Endometrium (tissue), 2 donors: ENCODE results near the gene MAP3K20.
"Not testable (repeated sequence)": the region's sequence is repeated elsewhere in the genome, so short reads cannot be mapped to it uniquely, and the experiment has no call there.

Experiments used
- FAIRE-seq: peaks from 2 replicates; lab custom pipeline; 2012; peaks lifted over from hg19 to GRCh38; lab: Jason Lieb, UNC
- donor health status: control.
- donor health status: control.

The MAP3K20 gene

GRCh38 chr2:173087793-173088496 is 12.3 kb downstream of the MAP3K20 start:
- FAIRE-seq = peak; percentile 21

- peak; percentile 69 for FAIRE-seq
Measured at GRCh38 chr2:173090276-173090877, 14.7 kb downstream of the MAP3K20 start.

GRCh38 chr2:173090973-173091660 is 15.5 kb downstream of the MAP3K20 start:
- FAIRE-seq = no peak

- FAIRE-seq = no peak
Measured at GRCh38 chr2:173091910-173092309, 16.3 kb downstream of the MAP3K20 start.

GRCh38 chr2:173092844-173093402 is 17.3 kb downstream of the MAP3K20 start:
- no peak for FAIRE-seq

- not testable (repeated sequence) for FAIRE-seq
Measured at GRCh38 chr2:173093617-173094016, 18.0 kb downstream of the MAP3K20 start.

- no peak for FAIRE-seq
Measured at GRCh38 chr2:173094731-173095130, 19.1 kb downstream of the MAP3K20 start.

GRCh38 chr2:173095356-173095755 is 19.7 kb downstream of the MAP3K20 start:
- FAIRE-seq = no peak

GRCh38 chr2:173099271-173099670 is 23.6 kb downstream of the MAP3K20 start:
- no peak for FAIRE-seq

- FAIRE-seq = no peak
Measured at GRCh38 chr2:173099804-173100203, 24.2 kb downstream of the MAP3K20 start.

GRCh38 chr2:173101687-173102086 is 26.0 kb downstream of the MAP3K20 start:
- no peak for FAIRE-seq

- FAIRE-seq = no peak
Measured at GRCh38 chr2:173104156-173104555, 28.5 kb downstream of the MAP3K20 start.

- no peak for FAIRE-seq
Measured at GRCh38 chr2:173106959-173107628, 31.4 kb downstream of the MAP3K20 start.

- FAIRE-seq = no peak
Measured at GRCh38 chr2:173107629-173108022, 32.0 kb downstream of the MAP3K20 start.

GRCh38 chr2:173109253-173110188 is 33.9 kb downstream of the MAP3K20 start:
- FAIRE-seq = no peak

- no peak for FAIRE-seq
Measured at GRCh38 chr2:173117678-173118077, 42.0 kb downstream of the MAP3K20 start.

GRCh38 chr2:173118395-173118794 is 42.7 kb downstream of the MAP3K20 start:
- FAIRE-seq = no peak

GRCh38 chr2:173119069-173119807 is 43.6 kb downstream of the MAP3K20 start:
- FAIRE-seq = no peak

GRCh38 chr2:173119944-173120343 is 44.3 kb downstream of the MAP3K20 start:
- no peak for FAIRE-seq

- FAIRE-seq = no peak
Measured at GRCh38 chr2:173122936-173123335, 47.3 kb downstream of the MAP3K20 start.

GRCh38 chr2:173124441-173124840 is 48.8 kb downstream of the MAP3K20 start:
- no peak for FAIRE-seq
